ENCODE data around the gene PNPLA6.

DNA sequence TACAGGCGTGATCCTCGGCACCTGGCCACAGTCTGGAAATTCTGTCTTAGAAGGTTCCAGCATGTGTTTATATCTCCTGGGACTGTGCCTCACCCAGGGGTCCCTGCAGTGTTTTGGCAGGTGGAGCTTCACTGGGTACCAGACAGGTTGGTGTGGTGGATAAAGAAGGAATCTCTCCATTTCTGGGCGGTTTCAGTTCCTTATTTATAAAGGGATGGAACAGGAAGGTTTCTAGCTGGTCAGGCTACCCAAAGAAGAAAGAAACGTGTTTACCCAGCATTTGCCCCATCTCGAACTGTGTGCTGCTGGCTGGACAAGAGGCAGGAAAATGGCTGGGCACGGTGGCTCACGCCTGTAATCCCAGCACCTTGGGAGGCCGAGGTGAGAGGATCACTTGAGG is 9.8 kb downstream of the PNPLA6 start:
- TF ChIP-seq CTCF (conservative IDR thresholded peaks at IDR 0.05; ENCODE audit: low read depth, low read length) (no peak), POLR2A (IDR thresholded peaks at IDR 0.05; ENCODE audit: low read depth, low read length) (no peak), BHLHE40 (IDR thresholded peaks at IDR 0.05; ENCODE audit: low read depth, low read length) (no peak), CEBPB (IDR thresholded peaks at IDR 0.05; ENCODE audit: low read depth, low read length) (no peak), FOS (IDR thresholded peaks at IDR 0.05; ENCODE audit: low read depth, low read length) (no peak), NFE2L2 (IDR thresholded peaks at IDR 0.05; ENCODE audit: low read depth, low read length) (no peak), SMC3 (IDR thresholded peaks at IDR 0.05; ENCODE audit: low read depth, low read length) (no peak), RAD21 (IDR thresholded peaks at IDR 0.05; ENCODE audit: low read length) (no peak), ELK1 (IDR thresholded peaks at IDR 0.05; ENCODE audit: borderline replicate concordance, low read depth, low read length) (no peak), RCOR1 (IDR thresholded peaks at IDR 0.05; ENCODE audit: insufficient replicate concordance, low read length) (no peak)
